AG09309 (cell line): ENCODE data around the gene ADCY2.

Experiments
- DNase-seq: peaks from one replicate; pipeline ENCODE4 v3.0.0-alpha.2; 2010; ENCODE audit warnings: low read depth
- H3K4me3 ChIP-seq: 2 replicates; pipeline ENCODE4 v1.5.1; 2011; ENCODE audit warnings: mild to moderate bottlenecking, low read depth, low read length, moderate library complexity; ENCODE audit not compliant: control insufficient read depth
- CTCF ChIP-seq: IDR thresholded peaks from 2 replicates; pipeline ENCODE4 v1.5.1; 2011; ENCODE audit warnings: mild to moderate bottlenecking, low read depth, low read length, inconsistent platforms; ENCODE audit not compliant: insufficient read depth, control insufficient read depth; ENCODE audit errors: missing control alignments

The ADCY2 gene

GRCh38 chr5:7394889-7395431, 978 bp upstream of the ADCY2 start:
- no peak for TF ChIP-seq CTCF
- no peak overlapping the region for H3K4me3 ChIP-seq
- DNase-seq = no peak

GRCh38 chr5:7395432-7395946, 449 bp upstream of the ADCY2 start:
- no peak for DNase-seq
- no peak overlapping the region for H3K4me3 ChIP-seq
- no peak for TF ChIP-seq CTCF

GRCh38 chr5:7396713-7397454, 946 bp downstream of the ADCY2 start:
- DNase-seq = no peak
- no peak for TF ChIP-seq CTCF
- no peak overlapping the region; the same call in 1 of the 2 replicates for H3K4me3 ChIP-seq

GRCh38 chr5:7397937-7398336, 2.0 kb downstream of the ADCY2 start:
- no peak for TF ChIP-seq CTCF
- no peak overlapping the region for H3K4me3 ChIP-seq
- no peak for DNase-seq

- DNase-seq = no peak
- H3K4me3 ChIP-seq = no peak overlapping the region
- TF ChIP-seq CTCF = no peak
Observed at GRCh38 chr5:7398596-7399280, 2.8 kb downstream of the ADCY2 start.

GRCh38 chr5:7405277-7405676, 9.3 kb downstream of the ADCY2 start:
- no peak for DNase-seq
- TF ChIP-seq CTCF = no peak
- H3K4me3 ChIP-seq = no peak overlapping the region
